Gastrocnemius medialis (tissue), 4 donors: ENCODE measurements around the gene RFC1. TPM values are rescaled to one million over a fixed set of nuclear protein-coding genes. Genes with fewer than 3 reads are reported as not detected.

Experiments used
- ATAC-seq, 2 donors: fragments of 150-250 bp; one replicate each; pipeline ENCODE4 v1.9.1; 2016
- DNase-seq, 2 donors: peaks; one replicate each; pipeline ENCODE4 v3.0.0-alpha.2; 2019
- H3K27ac ChIP-seq, 4 donors: fragments of 200-600 bp; sonication (generic); 1 replicate in 1 of 4; 2 replicates in 3 of 4; pipeline ENCODE4 v1.5.1; 2016 to 2018; ENCODE audit warnings: mild to moderate bottlenecking in 2 of 4, moderate library complexity in 1 of 4
- H3K27me3 ChIP-seq, 3 donors: fragments of 200-600 bp; sonication (generic) in 2 of 3; 1 replicate in 1 of 3; 2 replicates in 2 of 3; pipeline versions ENCODE4 v1.5.1 to v1.6.0; 2016 to 2019; ENCODE audit warnings: mild to moderate bottlenecking in 1 of 3, moderate library complexity in 1 of 3
- H3K36me3 ChIP-seq, 2 donors: fragments of 200-600 bp; sonication (generic) in 1 of 2; one replicate each; pipeline ENCODE4 v1.5.1; 2017 to 2018
- H3K4me1 ChIP-seq, 2 donors: fragments of 200-600 bp; sonication (generic) in 1 of 2; one replicate each; pipeline ENCODE4 v1.5.1; 2016 to 2017; ENCODE audit warnings: mild to moderate bottlenecking in 2 of 2
- H3K4me3 ChIP-seq, 4 donors: fragments of 200-600 bp; sonication (generic) in 3 of 4; 1 replicate in 1 of 4; 2 replicates in 3 of 4; pipeline ENCODE4 v1.5.1; 2016 to 2019; ENCODE audit warnings: mild to moderate bottlenecking in 2 of 4
- H3K9me3 ChIP-seq, 3 donors: fragments of 200-600 bp; sonication (generic) in 2 of 3; 1 replicate in 1 of 3; 2 replicates in 2 of 3; pipeline ENCODE4 v1.5.1; 2016 to 2019
- POLR2A ChIP-seq, 2 donors: fragments of 450-650 bp; IDR thresholded peaks; one replicate each; pipeline ENCODE4 v1.6.1; 2017; ENCODE audit warnings: antibody characterized with exemption in 2 of 2, mild to moderate bottlenecking in 2 of 2, moderate library complexity in 2 of 2
- in situ Hi-C, 4 donors: fragments of 200-750 bp; cut with MboI; loops; one replicate each; pipeline versions ENCODE4 v1.15.0 to v1.8.0; 2017; ENCODE audit warnings: low sequenced_read_pairs in 4 of 4
- intact Hi-C: fragments of 100-400 bp; cut with DNase I; formaldehyde crosslinking; loops from one replicate; pipeline ENCODE4 v1.15.1; 2023; ENCODE audit warnings: low total_unique reads
- total RNA-seq, 4 donors: library from RNA; depleted of rRNA; stranded (reverse); fragments of >200 nt; gene quantifications; one replicate each; pipeline versions ENCODE4 v1.1.0 to v1.2.3, GENCODE V29; 2016
- TF ChIP-seq, protein P1 (sequence below), 5 experiments: fragments of 450-650 bp in 3 of 5; fragments of 200-600 bp in 2 of 5; sonication (generic) in 2 of 5; IDR thresholded peaks in 4 of 5; conservative IDR thresholded peaks in 1 of 5; 1 replicate in 4 of 5; 2 replicates in 1 of 5; pipeline ENCODE4 v1.5.1; 2016 to 2019; ENCODE audit warnings: antibody characterized with exemption in 5 of 5, mild to moderate bottlenecking in 3 of 5, moderate library complexity in 3 of 5

RFC1 gene
- total RNA-seq, 4 donors from 2014 or later: 13.9 to 47.9 (median 21.6) TPM

DNA sequence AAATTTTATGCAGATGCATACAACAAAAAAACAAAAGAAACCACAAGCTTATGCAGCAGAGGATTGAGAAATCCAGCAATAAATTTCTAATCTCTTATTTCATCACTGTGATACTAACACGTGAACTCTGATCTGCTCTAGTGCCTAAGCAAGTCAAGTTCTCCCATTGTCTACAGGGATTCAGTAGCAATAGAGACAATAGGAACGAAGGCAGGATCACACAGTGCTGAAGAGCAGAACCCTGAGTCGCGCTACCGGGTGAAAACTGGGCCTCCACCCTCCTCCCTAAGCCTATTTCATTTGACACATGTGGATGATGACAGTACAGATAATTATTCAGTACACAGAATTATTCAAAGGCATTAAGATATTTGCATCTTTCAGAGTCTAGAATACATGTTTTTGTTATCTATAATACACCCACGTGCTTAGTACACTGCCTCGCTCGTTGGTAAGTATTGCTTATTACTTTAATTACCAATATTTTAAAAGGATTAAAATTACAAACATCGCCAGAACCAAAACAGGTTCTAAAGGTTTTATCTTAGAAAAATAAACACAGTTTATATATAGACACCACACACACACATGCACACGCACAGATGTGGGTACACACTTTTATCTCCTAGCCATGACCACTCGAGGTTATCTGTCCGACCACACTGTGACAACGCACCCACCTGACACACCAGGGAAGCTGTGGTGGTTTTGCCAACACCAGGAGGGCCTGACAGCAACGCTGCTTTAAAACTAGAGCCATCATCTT lies 60.1 kb downstream of the RFC1 start:
- TF ChIP-seq, protein P1, sequence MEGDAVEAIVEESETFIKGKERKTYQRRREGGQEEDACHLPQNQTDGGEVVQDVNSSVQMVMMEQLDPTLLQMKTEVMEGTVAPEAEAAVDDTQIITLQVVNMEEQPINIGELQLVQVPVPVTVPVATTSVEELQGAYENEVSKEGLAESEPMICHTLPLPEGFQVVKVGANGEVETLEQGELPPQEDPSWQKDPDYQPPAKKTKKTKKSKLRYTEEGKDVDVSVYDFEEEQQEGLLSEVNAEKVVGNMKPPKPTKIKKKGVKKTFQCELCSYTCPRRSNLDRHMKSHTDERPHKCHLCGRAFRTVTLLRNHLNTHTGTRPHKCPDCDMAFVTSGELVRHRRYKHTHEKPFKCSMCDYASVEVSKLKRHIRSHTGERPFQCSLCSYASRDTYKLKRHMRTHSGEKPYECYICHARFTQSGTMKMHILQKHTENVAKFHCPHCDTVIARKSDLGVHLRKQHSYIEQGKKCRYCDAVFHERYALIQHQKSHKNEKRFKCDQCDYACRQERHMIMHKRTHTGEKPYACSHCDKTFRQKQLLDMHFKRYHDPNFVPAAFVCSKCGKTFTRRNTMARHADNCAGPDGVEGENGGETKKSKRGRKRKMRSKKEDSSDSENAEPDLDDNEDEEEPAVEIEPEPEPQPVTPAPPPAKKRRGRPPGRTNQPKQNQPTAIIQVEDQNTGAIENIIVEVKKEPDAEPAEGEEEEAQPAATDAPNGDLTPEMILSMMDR (IDR thresholded peaks at IDR 0.05 in 4 of 5, conservative IDR thresholded peaks at IDR 0.05 in 1 of 5): no peak
- no peak for TF ChIP-seq POLR2A (IDR thresholded peaks at IDR 0.05)
- no peaks in the 10 kb centered on the region for H3K9me3 ChIP-seq
- intact Hi-C loops: no loop called here
- ATAC-seq: no peak
- no peak for DNase-seq
- peaks cover 0 to 7% of the 10 kb centered on the region in 2 donors for H3K4me1 ChIP-seq
- H3K4me3 ChIP-seq: no peak overlapping the region
- H3K36me3 ChIP-seq: peaks cover 0 to 43% of the 10 kb centered on the region in 2 donors
- in situ Hi-C loops: no loop called here
- H3K27ac ChIP-seq: no peak overlapping the region
- no peaks in the 10 kb centered on the region for H3K27me3 ChIP-seq

DNA sequence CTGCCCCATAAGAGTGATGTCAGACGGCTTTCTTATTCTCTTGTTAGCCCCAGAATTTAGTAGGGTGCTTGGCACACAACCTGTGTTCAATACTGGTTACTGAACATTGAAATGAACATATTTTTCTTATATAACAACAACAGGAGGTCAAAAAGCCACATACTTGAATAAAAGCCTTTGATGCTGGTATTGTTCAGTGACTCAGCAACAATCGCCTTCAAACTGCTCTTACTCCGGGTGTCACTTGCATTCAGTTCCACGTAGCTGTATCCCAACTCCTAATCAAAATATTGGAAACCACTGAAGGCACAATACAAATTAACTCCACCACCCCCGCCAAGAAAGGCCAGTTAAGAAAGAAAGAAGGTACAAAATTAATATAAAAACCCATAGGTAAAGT lies 61.5 kb downstream of the RFC1 start:
- Histone ChIP-seq H3K4me1 (peaks cover 5 to 7% of the 10 kb centered on the region in 2 donors), H3K9me3 (no peaks in the 10 kb centered on the region), H3K27me3 (no peaks in the 10 kb centered on the region), H3K4me3 (no peak overlapping the region), H3K36me3 (peaks cover 0 to 45% of the 10 kb centered on the region in 2 donors), H3K27ac (no peak overlapping the region)
- no peak for ATAC-seq
- TF ChIP-seq POLR2A (IDR thresholded peaks at IDR 0.05): no peak
- TF ChIP-seq, protein P1 (IDR thresholded peaks at IDR 0.05 in 4 of 5, conservative IDR thresholded peaks at IDR 0.05 in 1 of 5): no peak
- no peak for DNase-seq
- in situ Hi-C loops: no loop called here
- intact Hi-C loops: no loop called here

DNA sequence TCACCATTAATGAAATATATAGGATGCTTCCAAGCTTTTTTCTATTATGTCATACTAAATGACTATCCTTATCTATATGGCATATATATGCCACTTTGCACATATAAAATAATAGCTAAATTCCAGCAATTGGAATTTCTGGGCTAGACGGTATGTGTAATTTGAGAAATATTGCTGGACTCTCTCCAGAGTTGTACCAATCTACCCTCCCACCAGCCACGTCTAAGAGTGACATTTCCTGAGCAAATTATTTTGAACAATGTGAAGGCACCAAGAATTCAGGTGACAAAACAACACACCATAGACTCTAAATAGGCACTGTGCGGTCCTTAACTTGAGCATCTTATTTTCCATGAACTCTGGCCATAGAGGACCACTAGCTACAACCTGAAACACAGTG lies 62.3 kb downstream of the RFC1 start:
- TF ChIP-seq, protein P1 (IDR thresholded peaks at IDR 0.05 in 4 of 5, conservative IDR thresholded peaks at IDR 0.05 in 1 of 5): no peak
- no peak for TF ChIP-seq POLR2A (IDR thresholded peaks at IDR 0.05)
- Histone ChIP-seq H3K36me3 (peaks cover 0 to 53% of the 10 kb centered on the region in 2 donors), H3K4me3 (no peak overlapping the region), H3K27me3 (no peaks in the 10 kb centered on the region), H3K27ac (no peak overlapping the region), H3K4me1 (peaks cover 4 to 5% of the 10 kb centered on the region in 2 donors), H3K9me3 (no peaks in the 10 kb centered on the region)
- DNase-seq (no peak), ATAC-seq (no peak)
- intact Hi-C loops: no loop called here
- in situ Hi-C loops: no loop called here

DNA sequence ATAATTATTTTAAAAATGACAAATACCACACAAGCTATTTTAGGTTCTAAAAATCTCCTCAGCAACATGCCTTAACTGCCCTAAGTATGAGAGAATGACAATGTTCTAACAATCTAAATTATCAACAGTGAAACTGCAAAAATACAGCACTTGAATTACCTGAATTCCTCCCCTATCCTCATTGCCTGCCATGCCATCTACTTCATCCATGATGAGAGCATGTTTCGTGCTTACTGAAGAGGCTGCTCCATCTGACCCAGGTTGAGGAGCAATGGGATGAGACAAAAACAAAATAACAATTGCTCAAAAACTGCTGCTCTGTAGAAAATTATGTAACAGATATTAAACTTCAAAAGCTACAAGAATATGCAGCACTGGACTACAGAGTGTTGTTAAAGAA lies 63.3 kb downstream of the RFC1 start:
- intact Hi-C loops: no loop called here
- ATAC-seq: no peak
- Histone ChIP-seq H3K27me3 (no peaks in the 10 kb centered on the region), H3K9me3 (no peaks in the 10 kb centered on the region), H3K27ac (no peak overlapping the region), H3K4me1 (peaks cover 0 to 5% of the 10 kb centered on the region in 2 donors), H3K36me3 (peaks cover 0 to 62% of the 10 kb centered on the region in 2 donors), H3K4me3 (no peak overlapping the region)
- in situ Hi-C loops: no loop called here
- DNase-seq: no peak
- no peak for TF ChIP-seq POLR2A (IDR thresholded peaks at IDR 0.05)
- TF ChIP-seq, protein P1 (IDR thresholded peaks at IDR 0.05 in 4 of 5, conservative IDR thresholded peaks at IDR 0.05 in 1 of 5): no peak
